HepG2 (cell line): ENCODE data around the gene IQGAP3. TPM values are rescaled to one million over a fixed set of nuclear protein-coding genes. Genes with fewer than 3 reads are reported as not detected.

Source experiments
- ATAC-seq: fragments of 200-7000 bp; cut with Tn5 transposase; 3 replicates; pipeline ENCODE4 v1.9.1; 2020; ENCODE audit warnings: mild to moderate bottlenecking, moderate library complexity
- BruUV-seq: library from RNA; stranded (reverse); fragments of 400-500 nt; replicated peaks from 2 replicates; lab custom pipeline; 2021; lab: Mats Ljungman, UMichigan
- CTCF ChIA-PET: fragments of 300-600 bp; formaldehyde crosslinking; extraction: SDS; loops from one replicate; lab custom pipeline; 2021; ENCODE audit warnings: low total read pairs, inconsistent platforms, low intra/inter-chr PET ratio; lab: Yijun Ruan, JAX
- POLR2A ChIA-PET: fragments of 350-600 bp; sonication (Branson Sonifier 250); formaldehyde crosslinking; loops from one replicate; lab custom pipeline; 2020; ENCODE audit warnings: antibody characterized with exemption, inconsistent platforms; lab: Yijun Ruan, JAX
- DNase-seq: peaks from one replicate; pipeline ENCODE4 v3.0.0-alpha.2; 2015; ENCODE audit warnings: low spot score
- FAIRE-seq: peaks from 3 replicates; lab custom pipeline; 2011; peaks lifted over from hg19 to GRCh38; lab: Jason Lieb, UNC
- H2AFZ ChIP-seq: one replicate; pipeline ENCODE4 v1.6.1; 2011; ENCODE audit warnings: low read length, inconsistent platforms
- H3K27ac ChIP-seq: fragments of 300-600 bp; 3 replicates; pipeline ENCODE4 v1.8.0; 2011; ENCODE audit warnings: mixed run types, mild to moderate bottlenecking, mixed read lengths, low read length, inconsistent platforms; ENCODE audit not compliant: insufficient read depth; ENCODE audit errors: extremely low read length
- H3K27me3 ChIP-seq, 2 experiments: fragments of 200-600 bp in 1 of 2; 2 replicates in 1 of 2; 3 replicates in 1 of 2; pipeline versions ENCODE4 v1.6.0 to v1.8.0; 2011; ENCODE audit warnings: low read length in 2 of 2, mild to moderate bottlenecking in 2 of 2, moderate library complexity in 2 of 2, inconsistent platforms in 1 of 2; ENCODE audit not compliant: insufficient read depth in 2 of 2, control insufficient read depth in 1 of 2
- H3K36me3 ChIP-seq, 2 experiments: fragments of 200-600 bp in 1 of 2; replicated peaks in 1 of 2; 2 replicates in 1 of 2; 3 replicates in 1 of 2; pipeline versions ENCODE4 v1.5.1 to v1.8.0; 2011; ENCODE audit warnings: low read length in 2 of 2, inconsistent platforms in 1 of 2; ENCODE audit not compliant: insufficient read depth in 2 of 2, control insufficient read depth in 1 of 2
- H3K4me1 ChIP-seq: 2 replicates; pipeline ENCODE4 v1.5.1; 2012; ENCODE audit warnings: low read length, inconsistent platforms; ENCODE audit not compliant: insufficient read depth
- H3K4me2 ChIP-seq: 2 replicates; pipeline ENCODE4 v1.6.0; 2011; ENCODE audit warnings: low read depth, low read length, inconsistent platforms
- H3K4me3 ChIP-seq, 3 experiments: fragments of 200-600 bp in 1 of 3; sonication (generic), shearing (Covaris generic) in 1 of 3; replicated peaks in 1 of 3; 2 replicates each; pipeline ENCODE4 v1.5.1; 2011 to 2016; ENCODE audit warnings: low read length in 3 of 3, inconsistent platforms in 2 of 3, low read depth in 2 of 3, mild to moderate bottlenecking in 2 of 3, control low read depth in 1 of 3, mixed read lengths in 1 of 3; ENCODE audit not compliant: insufficient read depth in 1 of 3
- H3K79me2 ChIP-seq: one replicate; pipeline ENCODE4 v1.6.1; 2011; ENCODE audit warnings: low read length, inconsistent platforms; ENCODE audit not compliant: insufficient read depth
- H3K9ac ChIP-seq: 2 replicates; pipeline ENCODE4 v1.6.0; 2011; ENCODE audit warnings: mild to moderate bottlenecking, low read depth, low read length, inconsistent platforms; ENCODE audit not compliant: insufficient read depth
- H3K9me3 ChIP-seq: 2 replicates; pipeline ENCODE4 v1.5.1; 2012; ENCODE audit warnings: mild to moderate bottlenecking, low read length
- H4K20me1 ChIP-seq: 2 replicates; pipeline ENCODE4 v1.6.0; 2011; ENCODE audit warnings: inconsistent platforms, mild to moderate bottlenecking, low read length, moderate library complexity; ENCODE audit not compliant: insufficient read depth
- JUNB ChIP-seq: sonication (generic); formaldehyde crosslinking; IDR thresholded peaks from 2 replicates; pipeline ENCODE4 v1.8.0; 2022; ENCODE audit warnings: missing genetic modification reagents, mild to moderate bottlenecking, borderline replicate concordance
- PCBP2 ChIP-seq: fragments of 200-400 bp; formaldehyde crosslinking; optimal IDR thresholded peaks from 2 replicates; pipeline ENCODE3; 2018; ENCODE audit warnings: low read length, low read depth; ENCODE audit not compliant: poor library complexity, severe bottlenecking
- POGZ ChIP-seq: sonication (generic); formaldehyde crosslinking; IDR thresholded peaks from 2 replicates; pipeline ENCODE4 v1.4.0; 2020; ENCODE audit warnings: mild to moderate bottlenecking, missing genetic modification reagents
- REXO4 ChIP-seq: sonication (generic); formaldehyde crosslinking; IDR thresholded peaks from 2 replicates; pipeline ENCODE4 v1.8.0; 2022; ENCODE audit warnings: missing genetic modification reagents, mild to moderate bottlenecking, borderline replicate concordance
- SSRP1 ChIP-seq: IDR thresholded peaks from 2 replicates; pipeline ENCODE4 v1.6.1; 2016; ENCODE audit warnings: control low read depth
- STAT5B ChIP-seq: sonication (generic); formaldehyde crosslinking; IDR thresholded peaks from 2 replicates; pipeline ENCODE4 v1.4.0; 2020; ENCODE audit warnings: missing genetic modification reagents
- ZNF605 ChIP-seq: sonication (generic); formaldehyde crosslinking; IDR thresholded peaks from 2 replicates; pipeline ENCODE4 v1.8.0; 2022; ENCODE audit warnings: mild to moderate bottlenecking, missing genetic modification reagents
- ZSCAN12 ChIP-seq: sonication (generic); formaldehyde crosslinking; IDR thresholded peaks from 2 replicates; pipeline ENCODE4 v1.9.0; 2021; ENCODE audit warnings: mild to moderate bottlenecking, missing genetic modification reagents
- WGBS: methylation state at CpG from one replicate; pipeline ENCODE4 v1.1.6; 2017; ENCODE audit warnings: low lambda C conversion rate; 5-methylcytosine and 5-hydroxymethylcytosine counted together
- in situ Hi-C: cut with HindIII; loops from 2 replicates; pipeline ENCODE4 v1.10.0; 2017; ENCODE audit warnings: low pct_unique_long_range_greater_than_20kb; ENCODE audit not compliant: extremely low pct_ligation_motif_present
- intact Hi-C: fragments of 100-400 bp; cut with micrococcal nuclease; formaldehyde crosslinking; loops from one replicate; pipeline ENCODE4 v1.10.0; 2022; ENCODE audit not compliant: unreplicated experiment
- polyA plus RNA-seq, 8 experiments: library from polyadenylated mRNA; depleted of rRNA in 3 of 8; stranded (reverse) in 7 of 8; unstranded in 1 of 8; fragments of >200 nt; fragmentation: Illumina TruSeq in 4 of 8; extraction: Trizol in 4 of 8; gene quantifications; 2 replicates each; pipeline versions ENCODE4 v1.2.1 to v1.2.3, GENCODE V29; 2011 to 2016; ENCODE audit warnings: low read depth in 4 of 8, missing spikeins in 1 of 8, mixed read lengths in 1 of 8; ENCODE audit not compliant: insufficient read depth in 1 of 8
- total RNA-seq, 5 experiments: library from RNA; depleted of rRNA; stranded (reverse); fragments of >200 nt; fragmentation: Illumina TruSeq; extraction: Trizol; gene quantifications; 2 replicates each; pipeline ENCODE4 v1.2.3, GENCODE V29; 2016; ENCODE audit warnings: low read depth in 1 of 5
- TF ChIP-seq, protein P1 (sequence below), 2 experiments: fragments of 450-650 bp in 1 of 2; sonication (generic) in 1 of 2; formaldehyde crosslinking in 1 of 2; IDR thresholded peaks; 2 replicates each; pipeline versions ENCODE4 v1.6.1 to v1.8.0; 2016 to 2022; ENCODE audit warnings: antibody characterized with exemption in 1 of 2, mild to moderate bottlenecking in 1 of 2, missing genetic modification reagents in 1 of 2
- TF ChIP-seq, protein P2 (sequence below): IDR thresholded peaks from 2 replicates; pipeline ENCODE4 v1.6.1; 2016
- TF ChIP-seq, protein P3 (sequence below): sonication (generic); formaldehyde crosslinking; conservative IDR thresholded peaks from 2 replicates; pipeline ENCODE4 v1.8.0; 2022; ENCODE audit warnings: low read depth, missing genetic modification reagents

The IQGAP3 gene
- total and polyA plus RNA-seq, 2 of the 13 experiments (the other 11 are each of a cell fraction or from before 2014, with no cell fraction given): 13.5 to 14.1 TPM

DNA sequence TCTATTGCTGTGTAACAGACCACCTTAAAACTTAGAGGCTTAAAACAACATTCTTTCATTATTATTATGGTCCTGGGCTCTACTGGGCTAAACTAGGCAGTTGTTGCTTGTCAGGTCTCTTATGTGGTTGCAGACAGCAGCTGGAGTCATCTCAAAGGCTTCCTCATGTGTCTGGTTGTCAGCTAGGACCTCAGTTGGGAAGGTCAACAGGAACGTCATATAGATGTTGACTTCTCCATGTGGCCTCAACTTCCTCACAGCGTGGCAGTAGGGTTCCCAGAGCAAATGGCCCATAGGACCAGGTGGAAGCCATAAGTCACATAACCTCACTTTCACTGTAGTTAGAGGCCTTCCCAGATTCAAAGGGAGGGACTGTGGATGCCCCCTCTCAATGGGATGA, 56.4 kb downstream of the IQGAP3 start (continued):
- TF ChIP-seq ZNF605 (CRISPR knock-in tag) (no peak), PCBP2 (no peak)

DNA sequence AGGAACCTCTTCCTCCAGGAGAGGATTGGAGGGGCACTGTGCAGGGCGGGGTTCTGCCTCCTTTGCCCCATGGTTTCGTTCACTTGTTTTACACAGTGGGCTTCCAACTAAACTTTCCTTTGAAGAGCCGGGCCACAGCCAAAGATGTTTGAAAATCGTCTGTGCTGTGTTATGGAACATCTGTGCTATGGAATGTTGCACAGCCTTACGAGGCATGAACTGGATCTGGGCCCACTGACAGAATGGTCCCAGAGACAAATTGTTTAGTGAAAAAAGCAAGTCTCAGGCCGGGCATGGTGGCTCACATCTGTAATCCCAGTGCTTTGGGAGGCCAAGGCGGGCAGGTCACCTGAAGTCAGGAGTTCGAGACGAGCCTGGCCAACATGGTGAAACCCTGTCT, 59.2 kb downstream of the IQGAP3 start:
- Histone ChIP-seq H3K27me3 (peaks cover 4 to 47% of the 10 kb centered on the region in 2 experiments; a peak in 4 of 5 replicates), H3K27ac (no peak overlapping the region), H3K4me3 (no peak overlapping the region), H2AFZ (no peak overlapping the region), H3K4me1 (no peaks in the 10 kb centered on the region), H3K79me2 (no peaks in the 10 kb centered on the region), H4K20me1 (no peaks in the 10 kb centered on the region), H3K9ac (no peak overlapping the region), H3K9me3 (no peaks in the 10 kb centered on the region), H3K4me2 (no peak overlapping the region), H3K36me3 (no peaks in the 10 kb centered on the region)
- ChIA-PET POLR2A (interaction anchor here (1.5 to 1.9 kb wide), 2 partner anchors 8 to 56 kb away, joined by 6 to 7 read pairs; no protein-coding TSS in a partner anchor), CTCF (no interaction called here)
- FAIRE-seq (no peak), DNase-seq (no peak), ATAC-seq (no peak)
- BruUV-seq: no TSS peak
- intact Hi-C loops: no loop called here
- in situ Hi-C loops: no loop called here
- WGBS: 42% methylated on average over 9 of the region's 9 CpGs
- TF ChIP-seq JUNB (no peak), STAT5B (CRISPR knock-in tag) (no peak), SSRP1 (CRISPR knock-in tag) (no peak), ZSCAN12 (CRISPR knock-in tag) (no peak), POGZ (CRISPR knock-in tag) (no peak), REXO4 (CRISPR knock-in tag) (no peak)
- TF ChIP-seq, protein P1, sequence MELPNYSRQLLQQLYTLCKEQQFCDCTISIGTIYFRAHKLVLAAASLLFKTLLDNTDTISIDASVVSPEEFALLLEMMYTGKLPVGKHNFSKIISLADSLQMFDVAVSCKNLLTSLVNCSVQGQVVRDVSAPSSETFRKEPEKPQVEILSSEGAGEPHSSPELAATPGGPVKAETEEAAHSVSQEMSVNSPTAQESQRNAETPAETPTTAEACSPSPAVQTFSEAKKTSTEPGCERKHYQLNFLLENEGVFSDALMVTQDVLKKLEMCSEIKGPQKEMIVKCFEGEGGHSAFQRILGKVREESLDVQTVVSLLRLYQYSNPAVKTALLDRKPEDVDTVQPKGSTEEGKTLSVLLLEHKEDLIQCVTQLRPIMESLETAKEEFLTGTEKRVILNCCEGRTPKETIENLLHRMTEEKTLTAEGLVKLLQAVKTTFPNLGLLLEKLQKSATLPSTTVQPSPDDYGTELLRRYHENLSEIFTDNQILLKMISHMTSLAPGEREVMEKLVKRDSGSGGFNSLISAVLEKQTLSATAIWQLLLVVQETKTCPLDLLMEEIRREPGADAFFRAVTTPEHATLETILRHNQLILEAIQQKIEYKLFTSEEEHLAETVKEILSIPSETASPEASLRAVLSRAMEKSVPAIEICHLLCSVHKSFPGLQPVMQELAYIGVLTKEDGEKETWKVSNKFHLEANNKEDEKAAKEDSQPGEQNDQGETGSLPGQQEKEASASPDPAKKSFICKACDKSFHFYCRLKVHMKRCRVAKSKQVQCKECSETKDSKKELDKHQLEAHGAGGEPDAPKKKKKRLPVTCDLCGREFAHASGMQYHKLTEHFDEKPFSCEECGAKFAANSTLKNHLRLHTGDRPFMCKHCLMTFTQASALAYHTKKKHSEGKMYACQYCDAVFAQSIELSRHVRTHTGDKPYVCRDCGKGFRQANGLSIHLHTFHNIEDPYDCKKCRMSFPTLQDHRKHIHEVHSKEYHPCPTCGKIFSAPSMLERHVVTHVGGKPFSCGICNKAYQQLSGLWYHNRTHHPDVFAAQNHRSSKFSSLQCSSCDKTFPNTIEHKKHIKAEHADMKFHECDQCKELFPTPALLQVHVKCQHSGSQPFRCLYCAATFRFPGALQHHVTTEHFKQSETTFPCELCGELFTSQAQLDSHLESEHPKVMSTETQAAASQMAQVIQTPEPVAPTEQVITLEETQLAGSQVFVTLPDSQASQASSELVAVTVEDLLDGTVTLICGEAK (IDR thresholded peaks at IDR 0.05): no peak
- TF ChIP-seq, protein P1 (CRISPR knock-in tag; IDR thresholded peaks at IDR 0.05): no peak
- TF ChIP-seq, protein P2, sequence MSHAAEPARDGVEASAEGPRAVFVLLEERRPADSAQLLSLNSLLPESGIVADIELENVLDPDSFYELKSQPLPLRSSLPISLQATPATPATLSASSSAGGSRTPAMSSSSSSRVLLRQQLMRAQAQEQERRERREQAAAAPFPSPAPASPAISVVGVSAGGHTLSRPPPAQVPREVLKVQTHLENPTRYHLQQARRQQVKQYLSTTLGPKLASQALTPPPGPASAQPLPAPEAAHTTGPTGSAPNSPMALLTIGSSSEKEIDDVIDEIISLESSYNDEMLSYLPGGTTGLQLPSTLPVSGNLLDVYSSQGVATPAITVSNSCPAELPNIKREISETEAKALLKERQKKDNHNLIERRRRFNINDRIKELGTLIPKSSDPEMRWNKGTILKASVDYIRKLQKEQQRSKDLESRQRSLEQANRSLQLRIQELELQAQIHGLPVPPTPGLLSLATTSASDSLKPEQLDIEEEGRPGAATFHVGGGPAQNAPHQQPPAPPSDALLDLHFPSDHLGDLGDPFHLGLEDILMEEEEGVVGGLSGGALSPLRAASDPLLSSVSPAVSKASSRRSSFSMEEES (CRISPR knock-in tag): no peak
- TF ChIP-seq, protein P3, sequence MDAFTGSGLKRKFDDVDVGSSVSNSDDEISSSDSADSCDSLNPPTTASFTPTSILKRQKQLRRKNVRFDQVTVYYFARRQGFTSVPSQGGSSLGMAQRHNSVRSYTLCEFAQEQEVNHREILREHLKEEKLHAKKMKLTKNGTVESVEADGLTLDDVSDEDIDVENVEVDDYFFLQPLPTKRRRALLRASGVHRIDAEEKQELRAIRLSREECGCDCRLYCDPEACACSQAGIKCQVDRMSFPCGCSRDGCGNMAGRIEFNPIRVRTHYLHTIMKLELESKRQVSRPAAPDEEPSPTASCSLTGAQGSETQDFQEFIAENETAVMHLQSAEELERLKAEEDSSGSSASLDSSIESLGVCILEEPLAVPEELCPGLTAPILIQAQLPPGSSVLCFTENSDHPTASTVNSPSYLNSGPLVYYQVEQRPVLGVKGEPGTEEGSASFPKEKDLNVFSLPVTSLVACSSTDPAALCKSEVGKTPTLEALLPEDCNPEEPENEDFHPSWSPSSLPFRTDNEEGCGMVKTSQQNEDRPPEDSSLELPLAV (CRISPR knock-in tag): no peak
